GM21381 (cell line): ENCODE data around the gene FAM185A.
"Not testable (repeated sequence)": the region's sequence is repeated elsewhere in the genome, so short reads cannot be mapped to it uniquely, and the experiment has no call there.

ENCODE experiments used
- ATAC-seq: cut with Tn5 transposase; IDR thresholded peaks from one replicate; pipeline ENCODE4 v1.9.1; 2021; ENCODE audit warnings: mild to moderate bottlenecking, moderate library complexity; ENCODE audit not compliant: unreplicated experiment

FAM185A gene

GRCh38 chr7:102828286-102828685 lies 79.5 kb downstream of the FAM185A start:
- no peak for ATAC-seq

- no peak for ATAC-seq
Observed at GRCh38 chr7:102829075-102829474, 80.3 kb downstream of the FAM185A start.

- no peak for ATAC-seq
Observed at GRCh38 chr7:102830197-102830596, 81.4 kb downstream of the FAM185A start.

- ATAC-seq: no peak
Observed at GRCh38 chr7:102832674-102833073, 83.9 kb downstream of the FAM185A start.

- no peak for ATAC-seq
Observed at GRCh38 chr7:102833343-102833742, 84.5 kb downstream of the FAM185A start.

- ATAC-seq: no peak
Observed at GRCh38 chr7:102834466-102834865, 85.7 kb downstream of the FAM185A start.

GRCh38 chr7:102834999-102835398 lies 86.2 kb downstream of the FAM185A start:
- ATAC-seq: peak; percentile 92

GRCh38 chr7:102836191-102836919 lies 87.6 kb downstream of the FAM185A start:
- ATAC-seq: no peak

GRCh38 chr7:102836977-102837376 lies 88.2 kb downstream of the FAM185A start:
- no peak for ATAC-seq

GRCh38 chr7:102837802-102838201 lies 89.0 kb downstream of the FAM185A start:
- ATAC-seq: no peak

- ATAC-seq: not testable (repeated sequence)
Observed at GRCh38 chr7:102838572-102839101, 89.8 kb downstream of the FAM185A start.

- ATAC-seq: no peak
Observed at GRCh38 chr7:102840404-102840803, 91.6 kb downstream of the FAM185A start.

GRCh38 chr7:102841290-102841689 lies 92.5 kb downstream of the FAM185A start:
- peak; percentile 48 for ATAC-seq

GRCh38 chr7:102842284-102842683 lies 93.5 kb downstream of the FAM185A start:
- ATAC-seq: no peak

GRCh38 chr7:102843850-102844249 lies 95.1 kb downstream of the FAM185A start:
- peak; percentile 63 for ATAC-seq

GRCh38 chr7:102845346-102845745 lies 96.5 kb downstream of the FAM185A start:
- no peak for ATAC-seq

- no peak for ATAC-seq
Observed at GRCh38 chr7:102849079-102849478, 100.3 kb downstream of the FAM185A start.

- no peak for ATAC-seq
Observed at GRCh38 chr7:102849538-102849937, 100.7 kb downstream of the FAM185A start.

GRCh38 chr7:102856036-102856435 lies 107.2 kb downstream of the FAM185A start:
- ATAC-seq: no peak
